ENCODE results near the gene SLC35E1.

The SLC35E1 gene

DNA sequence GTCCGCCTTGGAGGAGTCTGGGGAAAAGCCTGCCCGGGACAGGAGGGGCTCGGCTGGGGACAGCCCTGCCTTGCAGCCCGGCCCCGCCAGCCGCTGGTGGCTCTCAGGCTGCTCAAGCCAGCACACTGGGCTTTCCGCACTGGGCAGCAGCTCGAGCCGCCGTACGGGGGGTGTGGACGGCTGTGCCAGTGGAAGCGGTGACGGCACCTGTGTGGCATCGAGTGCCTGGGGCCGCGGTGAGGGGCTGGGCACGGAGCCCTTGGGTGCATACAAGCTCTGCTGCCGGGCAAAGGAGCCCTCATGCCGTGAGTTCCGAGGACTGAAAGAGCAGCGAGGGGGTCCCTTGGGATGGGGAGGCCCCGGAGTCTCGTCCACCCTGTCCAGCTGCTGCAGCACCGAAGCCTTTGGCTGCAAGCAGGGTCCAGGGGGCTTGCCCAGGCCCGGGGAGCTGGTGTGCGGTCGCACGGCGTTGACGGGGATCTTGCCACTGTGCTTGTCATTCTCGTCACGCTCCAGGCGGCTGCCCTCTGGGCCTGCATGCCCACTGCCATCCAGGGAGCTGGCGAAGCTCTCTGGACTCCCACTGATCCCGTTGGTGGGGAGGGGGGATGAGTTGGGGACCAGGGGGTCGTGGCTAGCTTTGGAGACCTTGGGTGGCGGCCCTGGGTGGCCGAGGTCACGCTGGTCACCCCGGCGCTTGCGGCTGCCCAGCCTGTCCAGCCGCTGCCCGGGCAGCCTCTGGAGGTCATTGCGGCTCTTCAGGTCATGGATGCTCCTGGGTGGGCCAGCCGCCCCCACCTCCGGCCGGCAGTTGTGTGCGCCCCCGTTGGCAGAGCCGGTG is 4.7 kb upstream of the SLC35E1 start:
- H3K4me1 Mint-ChIP-seq: peaks cover 71% of the 10 kb centered on the region
- no peak overlapping the region for H3K4me3 Mint-ChIP-seq
- DNase-seq (no peak), ATAC-seq (no peak)
- H3K9me3 Mint-ChIP-seq: no peaks in the 10 kb centered on the region
- H3K27me3 Mint-ChIP-seq: no peaks in the 10 kb centered on the region
- H3K27ac Mint-ChIP-seq: no peak overlapping the region

DNA sequence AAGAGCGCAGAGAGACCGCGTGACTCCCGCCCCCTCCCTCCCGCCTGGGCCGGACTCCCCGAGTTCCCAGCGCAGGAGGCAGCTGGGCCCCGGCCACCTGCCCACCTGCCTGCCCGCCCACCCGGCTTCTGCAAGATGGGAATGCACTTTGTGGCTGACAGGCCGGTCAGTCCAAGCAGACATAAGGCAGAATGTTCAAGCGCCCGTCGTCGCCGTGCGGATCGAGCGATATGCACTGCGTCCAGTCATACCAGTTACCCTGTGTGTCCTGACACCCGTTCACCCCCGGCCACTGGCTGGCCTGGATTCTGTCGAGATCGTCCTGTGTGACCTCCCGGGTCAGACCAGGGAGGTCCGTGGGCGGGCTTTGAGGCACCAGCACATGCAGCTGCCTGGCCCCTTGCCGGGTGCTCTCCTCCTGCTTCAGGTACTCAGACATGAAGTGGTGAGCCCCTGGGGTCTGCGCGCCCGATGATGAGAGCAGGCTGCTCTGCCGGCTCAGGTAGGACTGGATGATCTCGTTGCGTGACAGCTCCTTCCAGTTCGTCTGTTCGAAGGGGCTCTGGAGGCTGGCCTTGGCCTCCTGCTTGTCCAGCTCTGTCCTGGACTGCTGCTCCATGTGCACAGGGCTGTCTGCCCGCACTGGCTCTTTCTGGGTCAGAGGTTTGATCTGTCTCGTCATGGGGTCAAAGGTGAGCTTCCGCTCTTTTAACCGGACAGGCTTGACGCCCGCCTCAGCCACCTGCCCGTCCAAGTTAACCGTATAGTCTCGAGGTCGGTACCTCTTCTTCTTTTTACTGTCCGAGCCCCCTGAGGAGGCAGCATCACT is 3.9 kb upstream of the SLC35E1 start:
- H3K4me1 Mint-ChIP-seq: peaks cover 73% of the 10 kb centered on the region
- ATAC-seq: no peak
- H3K27me3 Mint-ChIP-seq: no peaks in the 10 kb centered on the region
- no peaks in the 10 kb centered on the region for H3K9me3 Mint-ChIP-seq
- no peak overlapping the region for H3K4me3 Mint-ChIP-seq
- no peak for DNase-seq
- H3K27ac Mint-ChIP-seq: peak overlapping the region in 1 of 2 donors; percentile 56

DNA sequence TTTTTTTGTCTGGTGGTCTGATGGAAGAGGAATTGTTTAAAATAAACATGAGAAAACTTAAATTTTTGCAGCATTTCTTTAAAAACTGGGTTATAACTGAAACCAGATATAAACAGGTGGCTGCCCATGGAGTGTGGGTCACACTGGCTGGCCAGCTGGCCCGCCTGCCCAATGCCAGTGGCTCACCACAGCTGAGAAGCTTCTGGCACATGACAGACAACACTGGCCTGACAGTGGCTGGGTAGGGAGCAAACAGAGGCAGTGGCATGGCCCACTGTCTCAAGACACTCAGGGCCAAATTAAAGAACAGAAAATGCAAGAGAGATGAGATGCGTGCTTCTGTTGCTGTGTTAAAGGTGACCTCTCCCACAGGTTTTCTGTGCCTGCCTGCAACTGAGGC is 3.1 kb upstream of the SLC35E1 start:
- Mint-ChIP-seq H3K4me3 (no peak overlapping the region), H3K4me1 (peaks cover 73% of the 10 kb centered on the region), H3K27ac (peak overlapping the region; percentile 41 to 50)

DNA sequence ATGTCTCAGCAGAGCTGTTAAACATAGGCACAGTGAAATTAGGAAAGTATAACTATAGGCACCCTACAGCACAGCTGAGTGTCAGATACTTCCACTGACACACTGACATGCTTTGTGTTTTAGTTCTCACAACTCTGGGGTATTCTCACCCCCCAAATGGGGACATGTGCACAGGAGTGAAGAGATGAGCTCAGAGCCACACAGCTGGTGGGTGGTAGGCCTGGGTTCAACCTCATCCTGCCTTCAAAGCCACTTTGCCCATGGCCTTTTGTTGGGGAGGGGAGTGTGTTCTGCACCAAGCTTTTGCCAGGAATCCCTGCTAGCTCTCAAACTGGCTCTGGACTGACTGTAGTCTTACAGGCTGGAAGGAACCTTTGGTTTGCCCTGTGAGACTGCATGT is 1.7 kb upstream of the SLC35E1 start:
- Mint-ChIP-seq H3K9me3 (no peaks in the 10 kb centered on the region), H3K27me3 (no peaks in the 10 kb centered on the region), H3K4me1 (peaks cover 75% of the 10 kb centered on the region), H3K4me3 (peak overlapping the region; percentile 91 to 95), H3K27ac (no peak overlapping the region)
- DNase-seq (no peak), ATAC-seq (no peak)

More for the DNA sequence above, 3.1 kb upstream of the SLC35E1 start:
- H3K27me3 Mint-ChIP-seq: no peaks in the 10 kb centered on the region
- H3K9me3 Mint-ChIP-seq: no peaks in the 10 kb centered on the region
- ATAC-seq: no peak
- DNase-seq: no peak

DNA sequence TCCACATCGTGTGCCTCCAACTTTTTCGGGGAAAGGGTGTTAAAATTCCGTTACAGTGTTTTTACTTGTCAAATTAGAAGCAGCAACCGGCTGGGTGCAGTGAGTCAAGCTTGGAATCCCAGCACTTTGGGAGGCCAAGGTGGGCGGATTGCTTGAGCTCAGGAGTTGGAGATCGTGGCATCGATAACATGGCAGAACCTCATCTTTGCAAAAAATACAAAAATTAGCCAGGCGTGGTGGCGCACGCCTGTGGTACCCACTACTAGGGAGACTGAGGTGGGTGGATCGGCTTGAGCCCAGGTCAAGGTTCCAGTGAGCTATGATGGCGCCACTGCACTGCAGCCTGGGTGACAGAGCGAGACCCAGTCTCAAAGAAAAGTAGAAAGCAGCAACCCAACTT is 1.1 kb upstream of the SLC35E1 start:
- no peak for ATAC-seq
- H3K4me1 Mint-ChIP-seq: peaks cover 76% of the 10 kb centered on the region
- H3K9me3 Mint-ChIP-seq: no peaks in the 10 kb centered on the region

GRCh38 chr19:16571822-16572331 is 338 bp downstream of the SLC35E1 start:
- Mint-ChIP-seq H3K27ac (peak overlapping the region; percentile 93 to 96), H3K4me3 (peak overlapping the region; percentile 90 to 95), H3K27me3 (no peaks in the 10 kb centered on the region), H3K4me1 (peaks cover 79% of the 10 kb centered on the region), H3K9me3 (no peaks in the 10 kb centered on the region)
- DNase-seq: peak; percentile 52 to 61
- peak; percentile 71 for ATAC-seq

More for the DNA sequence above, 1.1 kb upstream of the SLC35E1 start:
- Mint-ChIP-seq H3K27me3 (no peaks in the 10 kb centered on the region), H3K27ac (peak overlapping the region; percentile 92 to 99), H3K4me3 (peak overlapping the region; percentile 91 to 95)
- no peak for DNase-seq

GRCh38 chr19:16571283-16571682 is 932 bp downstream of the SLC35E1 start:
- no peaks in the 10 kb centered on the region for H3K27me3 Mint-ChIP-seq
- H3K27ac Mint-ChIP-seq: peak overlapping the region; percentile 93 to 96
- no peaks in the 10 kb centered on the region for H3K9me3 Mint-ChIP-seq
- H3K4me3 Mint-ChIP-seq: peak overlapping the region; percentile 90 to 95
- ATAC-seq (no peak), DNase-seq (no peak)
- H3K4me1 Mint-ChIP-seq: peaks cover 85% of the 10 kb centered on the region

- DNase-seq (no peak), ATAC-seq (no peak)
- no peak overlapping the region for H3K4me3 Mint-ChIP-seq
- peaks cover 79% of the 10 kb centered on the region for H3K4me1 Mint-ChIP-seq
- H3K27ac Mint-ChIP-seq: peak overlapping the region in 1 of 2 donors; percentile 63
- no peaks in the 10 kb centered on the region for H3K9me3 Mint-ChIP-seq
- H3K27me3 Mint-ChIP-seq: no peaks in the 10 kb centered on the region
Measured at GRCh38 chr19:16569609-16570320, 2.5 kb downstream of the SLC35E1 start.

DNA sequence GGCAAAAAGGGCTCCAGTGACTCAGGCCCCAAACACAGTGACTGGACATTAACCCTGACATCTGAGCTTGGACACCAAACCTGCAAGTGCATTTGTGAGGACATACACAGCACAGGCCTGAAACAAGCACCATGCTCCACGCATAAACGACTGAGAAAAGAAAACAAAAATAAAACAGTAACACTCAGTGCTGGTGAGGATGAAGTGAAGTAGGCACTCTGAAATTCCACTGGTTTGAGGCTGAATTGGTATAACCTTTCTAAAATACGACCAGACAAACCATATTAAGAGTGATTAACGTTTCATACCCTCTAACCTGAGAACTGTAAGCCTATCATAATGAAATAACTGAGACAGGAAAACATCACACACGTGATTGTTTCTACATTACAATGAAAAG is 5.5 kb downstream of the SLC35E1 start:
- Mint-ChIP-seq H3K27ac (peak overlapping the region; percentile 92 to 96), H3K9me3 (no peaks in the 10 kb centered on the region), H3K27me3 (no peaks in the 10 kb centered on the region), H3K4me1 (peaks cover 51% of the 10 kb centered on the region), H3K4me3 (peak overlapping the region in 1 of 2 donors; percentile 82)
- ATAC-seq (no peak), DNase-seq (no peak)

DNA sequence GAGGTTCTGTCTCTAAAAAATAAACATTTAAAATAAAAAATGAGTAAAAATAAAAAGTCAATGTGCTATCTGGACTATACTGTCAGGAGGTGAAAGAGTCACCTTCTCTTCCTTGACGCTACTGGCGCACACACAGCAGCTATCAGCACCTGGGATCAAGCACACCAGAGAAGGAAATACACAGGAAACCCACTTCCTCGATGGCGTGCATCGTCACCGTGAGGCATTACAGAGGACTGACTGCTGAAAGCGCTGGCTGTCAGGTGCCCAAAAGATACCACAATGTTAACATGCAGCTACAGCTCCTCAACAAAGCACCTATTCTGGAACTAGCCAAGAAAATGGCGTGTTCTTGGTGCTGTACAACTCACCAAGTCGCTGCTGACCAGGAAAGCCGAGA is 6.1 kb downstream of the SLC35E1 start:
- Mint-ChIP-seq H3K9me3 (no peaks in the 10 kb centered on the region), H3K27me3 (no peaks in the 10 kb centered on the region), H3K4me3 (peak overlapping the region; percentile 65 to 82), H3K4me1 (peaks cover 46% of the 10 kb centered on the region), H3K27ac (peak overlapping the region; percentile 92 to 96)
- DNase-seq (peak; percentile 27 to 60), ATAC-seq (peak; percentile 97)

DNA sequence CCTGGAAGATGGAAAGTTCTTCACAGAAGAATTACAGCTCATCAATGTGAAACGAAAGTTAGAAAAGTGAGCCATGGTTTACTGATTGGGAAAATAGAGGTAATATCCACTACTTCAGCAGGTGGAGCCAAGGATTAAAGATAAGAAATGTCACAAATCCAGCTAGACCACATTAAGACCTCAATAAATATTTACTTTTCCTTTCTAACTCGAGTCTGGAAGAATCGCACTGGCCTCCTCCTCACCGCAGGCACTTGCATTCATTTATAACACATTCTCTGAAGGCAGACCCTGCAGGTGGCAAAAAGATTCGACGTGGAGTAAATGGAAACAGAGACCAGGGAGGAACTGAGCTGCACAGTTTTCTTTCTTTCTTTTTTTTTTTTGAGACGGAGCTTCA is 7.4 kb downstream of the SLC35E1 start:
- no peak for DNase-seq
- Mint-ChIP-seq H3K9me3 (no peaks in the 10 kb centered on the region), H3K27ac (no peak overlapping the region), H3K27me3 (no peaks in the 10 kb centered on the region), H3K4me1 (peaks cover 33% of the 10 kb centered on the region), H3K4me3 (no peak overlapping the region)
- ATAC-seq: no peak

GRCh38 chr19:16562608-16563025 is 9.6 kb downstream of the SLC35E1 start:
- H3K27me3 Mint-ChIP-seq: no peaks in the 10 kb centered on the region
- H3K4me1 Mint-ChIP-seq: peaks cover 11% of the 10 kb centered on the region
- no peaks in the 10 kb centered on the region for H3K9me3 Mint-ChIP-seq
- no peak overlapping the region for H3K4me3 Mint-ChIP-seq
- ATAC-seq (no peak), DNase-seq (no peak)
- no peak overlapping the region for H3K27ac Mint-ChIP-seq

- no peaks in the 10 kb centered on the region for H3K9me3 Mint-ChIP-seq
- no peaks in the 10 kb centered on the region for H3K27me3 Mint-ChIP-seq
- no peak for ATAC-seq
- H3K27ac Mint-ChIP-seq: peak overlapping the region in 1 of 2 donors; percentile 42
- H3K4me1 Mint-ChIP-seq: peaks cover 6% of the 10 kb centered on the region
- DNase-seq: no peak
- H3K4me3 Mint-ChIP-seq: no peak overlapping the region
Measured at GRCh38 chr19:16561382-16561781, 10.8 kb downstream of the SLC35E1 start.

- Mint-ChIP-seq H3K4me3 (no peak overlapping the region), H3K27ac (peak overlapping the region in 1 of 2 donors; percentile 50), H3K27me3 (no peaks in the 10 kb centered on the region), H3K9me3 (no peaks in the 10 kb centered on the region), H3K4me1 (no peaks in the 10 kb centered on the region)
- DNase-seq (no peak), ATAC-seq (no peak)
Measured at GRCh38 chr19:16559780-16560276, 12.4 kb downstream of the SLC35E1 start.

- DNase-seq: no peak
- Mint-ChIP-seq H3K27ac (peak overlapping the region in 1 of 2 donors; percentile 76), H3K4me1 (peaks cover 6% of the 10 kb centered on the region), H3K27me3 (no peaks in the 10 kb centered on the region), H3K4me3 (no peak overlapping the region), H3K9me3 (no peaks in the 10 kb centered on the region)
- no peak for ATAC-seq
Measured at GRCh38 chr19:16554776-16555175, 17.4 kb downstream of the SLC35E1 start.
